Skeletal muscle satellite cell (primary cell): ENCODE measurements around the gene CEP63.

ENCODE experiments used
- H3K27me3 ChIP-seq: 2 replicates; pipeline ENCODE4 v1.7.0; 2013; ENCODE audit warnings: low read length; ENCODE audit not compliant: control insufficient read depth, insufficient read depth
- H3K36me3 ChIP-seq: 2 replicates; pipeline ENCODE4 v1.7.0; 2013; ENCODE audit warnings: mild to moderate bottlenecking, control low read depth, low read length; ENCODE audit not compliant: insufficient read depth
- H3K4me1 ChIP-seq: 2 replicates; pipeline ENCODE4 v1.7.0; 2013; ENCODE audit warnings: low read length; ENCODE audit not compliant: control insufficient read depth, insufficient read depth
- H3K4me2 ChIP-seq: 2 replicates; pipeline ENCODE4 v1.7.0; 2013; ENCODE audit warnings: mild to moderate bottlenecking, low read length
- H3K4me3 ChIP-seq: 2 replicates; pipeline ENCODE4 v1.7.0; 2013; ENCODE audit warnings: low read length
- H3K9ac ChIP-seq: 2 replicates; pipeline ENCODE4 v1.7.0; 2013; ENCODE audit warnings: mild to moderate bottlenecking, low read depth, low read length, moderate library complexity
- H3K9me3 ChIP-seq: replicated peaks from 2 replicates; pipeline ENCODE4 v1.7.0; 2013; ENCODE audit warnings: mild to moderate bottlenecking, control low read depth, low read length

The CEP63 gene

DNA sequence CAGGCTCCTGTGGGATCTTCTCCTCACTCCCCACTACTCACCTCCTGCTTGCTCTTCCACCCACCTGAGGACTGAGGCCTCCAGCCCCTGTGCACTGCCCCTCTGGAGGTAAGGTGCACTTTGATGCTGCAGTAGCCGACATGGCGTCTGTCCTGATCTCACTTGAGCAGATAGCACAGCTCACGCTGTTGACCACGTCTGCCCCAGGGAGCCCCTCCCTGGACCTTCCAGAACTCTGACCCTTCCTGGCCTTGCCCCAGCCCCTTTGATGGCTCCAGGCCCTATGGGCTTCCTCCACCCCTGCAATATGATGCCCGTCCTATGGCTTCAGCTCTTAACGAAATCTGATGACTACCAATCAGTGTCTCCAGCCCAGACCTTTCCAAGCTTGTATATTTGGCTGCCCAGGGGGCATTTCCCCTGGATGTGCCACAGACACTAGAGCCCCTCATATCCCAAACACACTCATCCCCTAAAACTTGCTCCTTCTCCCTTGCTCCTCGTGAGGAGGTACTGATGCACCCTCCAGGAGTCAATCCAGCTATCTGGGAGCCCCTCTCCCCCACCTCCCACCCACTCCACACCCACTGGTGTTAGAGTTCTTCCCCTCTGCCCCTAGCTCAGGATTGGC lies 137.9 kb downstream of the CEP63 start:
- Histone ChIP-seq H3K9me3 (no peaks in the 10 kb centered on the region), H3K4me1 (no peaks in the 10 kb centered on the region), H3K9ac (no peak overlapping the region), H3K4me2 (no peak overlapping the region), H3K4me3 (no peak overlapping the region), H3K27me3 (no peaks in the 10 kb centered on the region), H3K36me3 (no peaks in the 10 kb centered on the region)
